ENCODE measurements around the gene PPP1R13B.

- TF ChIP-seq GATA3 (IDR thresholded peaks at IDR 0.05; ENCODE audit: low read depth, low read length) (no peak), GATA2 (IDR thresholded peaks at IDR 0.05; ENCODE audit: low read depth, low read length) (peak; percentile 56)
These were observed 35.3 kb upstream of the PPP1R13B start for GRCh38 chr14:103882503-103883262.

Data from SH-SY5Y (cell line).